MM.1S (cell line): ENCODE data around the gene ITGAV.

Source experiments
- DNase-seq: peaks from one replicate; pipeline ENCODE4 v3.0.0-alpha.2; 2015
- H2AFZ ChIP-seq: fragments of 300-600 bp; sonication (generic); 2 replicates; pipeline ENCODE4 v1.6.0; 2016; ENCODE audit warnings: antibody characterized with exemption, low read length
- H3F3A ChIP-seq: fragments of 300-600 bp; sonication (generic); 2 replicates; pipeline ENCODE4 v1.6.1; 2016; ENCODE audit warnings: mild to moderate bottlenecking, antibody characterized with exemption, low read length, moderate library complexity, mixed read lengths; ENCODE audit not compliant: insufficient read depth
- H3K27ac ChIP-seq: fragments of 300-600 bp; sonication (generic); 2 replicates; pipeline ENCODE4 v1.5.1; 2016; ENCODE audit warnings: mild to moderate bottlenecking, low read length
- H3K27me3 ChIP-seq: fragments of 300-600 bp; sonication (generic); replicated peaks from 2 replicates; pipeline ENCODE4 v1.6.0; 2016; ENCODE audit warnings: low read length; ENCODE audit not compliant: insufficient read depth
- H3K36me3 ChIP-seq: fragments of 300-600 bp; sonication (generic); replicated peaks from 2 replicates; pipeline ENCODE4 v1.6.1; 2016; ENCODE audit warnings: mild to moderate bottlenecking, low read length, mixed read lengths; ENCODE audit not compliant: insufficient read depth
- H3K4me1 ChIP-seq: fragments of 300-600 bp; sonication (generic); 2 replicates; pipeline ENCODE4 v1.6.1; 2016; ENCODE audit warnings: low read length, mixed read lengths
- H3K4me2 ChIP-seq: fragments of 300-600 bp; sonication (generic); 2 replicates; pipeline ENCODE4 v1.6.0; 2016; ENCODE audit warnings: low read depth, low read length
- H3K4me3 ChIP-seq: fragments of 300-600 bp; sonication (generic); 2 replicates; pipeline ENCODE4 v1.5.1; 2016; ENCODE audit warnings: low read length, mixed read lengths
- H3K79me2 ChIP-seq: fragments of 300-600 bp; sonication (generic); 2 replicates; pipeline ENCODE4 v1.6.1; 2016; ENCODE audit warnings: mixed run types, low read length, mixed read lengths
- H3K9ac ChIP-seq: fragments of 300-600 bp; sonication (generic); 2 replicates; pipeline ENCODE4 v1.6.1; 2016; ENCODE audit warnings: low read length, mixed read lengths
- H3K9me2 ChIP-seq: fragments of 300-600 bp; sonication (generic); replicated peaks from 2 replicates; pipeline ENCODE4 v1.6.1; 2016; ENCODE audit warnings: mild to moderate bottlenecking, low read length, mixed read lengths; ENCODE audit not compliant: insufficient read depth
- H3K9me3 ChIP-seq: fragments of 300-600 bp; sonication (generic); replicated peaks from 2 replicates; pipeline ENCODE4 v1.6.1; 2016; ENCODE audit warnings: mild to moderate bottlenecking, low read length, mixed read lengths; ENCODE audit not compliant: insufficient read depth
- H4K20me1 ChIP-seq: fragments of 300-600 bp; sonication (generic); 2 replicates; pipeline ENCODE4 v1.6.1; 2016; ENCODE audit warnings: mild to moderate bottlenecking, low read length, moderate library complexity, mixed read lengths; ENCODE audit not compliant: insufficient read depth
- CTCF ChIP-seq: fragments of 300-600 bp; sonication (generic); IDR thresholded peaks from 2 replicates; pipeline ENCODE4 v1.5.1; 2016; ENCODE audit warnings: antibody characterized with exemption, low read length, mixed read lengths
- EZH2 ChIP-seq: fragments of 300-600 bp; sonication (generic); optimal IDR thresholded peaks from 2 replicates; pipeline ENCODE3; 2017; ENCODE audit warnings: low read depth, mild to moderate bottlenecking, antibody characterized with exemption, low read length, mixed read lengths
- EZH2phosphoT487 ChIP-seq: fragments of 300-600 bp; sonication (generic); IDR thresholded peaks from 2 replicates; pipeline ENCODE4 v1.6.1; 2018; ENCODE audit warnings: antibody characterized with exemption, low read length

Gene ITGAV

GRCh38 chr2:186589612-186590349 lies at the start of gene ITGAV:
Gene ITGAV (plus strand): TSS chr2:186590056. CDS start chr2:186590339, 283 bp downstream.
- Histone ChIP-seq H3K9ac (peak within 1 kb of the TSS; percentile 76), H3K36me3 (no peaks in the 10 kb centered on the region), H3K79me2 (peaks cover 43% of the 10 kb centered on the region), H3K9me3 (no peaks in the 10 kb centered on the region), H3K4me1 (peaks cover 8% of the 10 kb centered on the region; the same call in 1 of the 2 replicates), H3K27ac (peak within 1 kb of the TSS; percentile 65), H3F3A (peaks cover 14% of the 10 kb centered on the region; the same call in 1 of the 2 replicates), H3K4me3 (peak within 1 kb of the TSS; percentile 94), H3K9me2 (no peaks in the 10 kb centered on the region), H4K20me1 (no peaks in the 10 kb centered on the region; the same call in 1 of the 2 replicates), H3K4me2 (peak within 1 kb of the TSS; percentile 65), H2AFZ (peak within 1 kb of the TSS; percentile 99), H3K27me3 (no peaks in the 10 kb centered on the region)
- TF ChIP-seq EZH2 (no peak), EZH2phosphoT487 (no peak), CTCF (no peak)
- peak; percentile 92 for DNase-seq

GRCh38 chr2:186540941-186541340 lies 48.9 kb upstream of the ITGAV start:
- H3K27ac ChIP-seq, result no peak overlapping the region
- H3K9me3 ChIP-seq, result no peaks in the 10 kb centered on the region
- TF ChIP-seq EZH2 (no peak), CTCF (no peak), EZH2phosphoT487 (no peak)
- no peaks in the 10 kb centered on the region for H3K27me3 ChIP-seq
- H3K4me2 ChIP-seq, result no peak overlapping the region
- H3K36me3 ChIP-seq, result no peaks in the 10 kb centered on the region
- H3K9me2 ChIP-seq, result no peaks in the 10 kb centered on the region
- no peak overlapping the region for H2AFZ ChIP-seq
- no peaks in the 10 kb centered on the region for H3K4me1 ChIP-seq
- H3F3A ChIP-seq, result no peaks in the 10 kb centered on the region
- no peaks in the 10 kb centered on the region for H4K20me1 ChIP-seq
- no peak for DNase-seq
- H3K79me2 ChIP-seq, result no peaks in the 10 kb centered on the region
- H3K4me3 ChIP-seq, result no peak overlapping the region
- no peak overlapping the region for H3K9ac ChIP-seq

GRCh38 chr2:186542002-186542401 lies 47.9 kb upstream of the ITGAV start:
- no peaks in the 10 kb centered on the region for H3K4me1 ChIP-seq

More at GRCh38 chr2:186542002-186542401, 47.9 kb upstream of the ITGAV start:
- Histone ChIP-seq H3K9me2 (no peaks in the 10 kb centered on the region), H3F3A (no peaks in the 10 kb centered on the region), H3K9me3 (no peaks in the 10 kb centered on the region), H3K36me3 (no peaks in the 10 kb centered on the region), H3K9ac (no peak overlapping the region), H2AFZ (no peak overlapping the region), H4K20me1 (no peaks in the 10 kb centered on the region), H3K4me2 (no peak overlapping the region), H3K27me3 (no peaks in the 10 kb centered on the region), H3K4me3 (no peak overlapping the region), H3K79me2 (no peaks in the 10 kb centered on the region), H3K27ac (no peak overlapping the region)
- TF ChIP-seq CTCF, result no peak
- no peak for TF ChIP-seq EZH2
- TF ChIP-seq EZH2phosphoT487, result no peak
- no peak for DNase-seq
